GM18858 (cell line): ENCODE results near the gene SLC34A2.

Experiments
- ATAC-seq: cut with Tn5 transposase; IDR thresholded peaks from one replicate; pipeline ENCODE4 v1.9.1; 2021; ENCODE audit not compliant: unreplicated experiment

Gene SLC34A2

DNA sequence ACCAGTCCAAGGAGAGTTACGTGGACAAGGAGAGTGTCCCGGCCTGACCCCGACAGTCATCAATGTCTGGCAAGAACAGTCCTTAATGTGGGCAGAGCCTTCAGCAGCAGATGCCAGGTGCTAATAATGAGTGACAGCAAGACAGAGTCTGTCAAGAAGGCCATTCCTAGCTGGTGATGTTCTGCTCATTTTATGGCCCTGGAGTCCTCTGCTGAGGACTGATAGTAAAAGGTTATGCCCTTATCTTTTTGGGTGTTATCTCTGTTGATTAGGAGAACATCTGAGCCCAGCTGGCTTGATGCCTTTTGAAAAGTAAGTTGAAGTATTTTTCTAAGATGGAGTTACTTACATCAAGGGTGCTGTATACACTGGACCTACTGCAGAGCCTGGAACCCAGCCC, 67.3 kb downstream of the SLC34A2 start:
- no peak for ATAC-seq

DNA sequence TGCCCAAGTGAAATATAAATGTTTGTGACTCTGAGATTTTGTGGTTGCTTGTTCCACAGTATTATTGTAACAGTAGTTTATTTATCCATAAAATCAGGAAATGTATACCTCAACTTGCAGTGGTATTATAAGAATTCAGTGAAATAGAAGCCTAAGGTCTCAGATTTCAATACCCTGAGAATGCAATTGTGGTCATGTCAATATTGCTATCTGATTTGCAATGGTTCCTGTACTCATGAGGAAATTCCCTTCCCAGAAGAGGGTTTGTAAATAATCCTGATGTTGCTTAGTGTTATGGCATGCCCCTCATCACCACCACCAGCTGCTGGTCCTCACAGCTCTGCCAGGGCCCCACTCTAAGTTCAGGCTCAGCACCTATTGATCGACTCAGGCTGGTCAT, 67.8 kb downstream of the SLC34A2 start:
- no peak for ATAC-seq

DNA sequence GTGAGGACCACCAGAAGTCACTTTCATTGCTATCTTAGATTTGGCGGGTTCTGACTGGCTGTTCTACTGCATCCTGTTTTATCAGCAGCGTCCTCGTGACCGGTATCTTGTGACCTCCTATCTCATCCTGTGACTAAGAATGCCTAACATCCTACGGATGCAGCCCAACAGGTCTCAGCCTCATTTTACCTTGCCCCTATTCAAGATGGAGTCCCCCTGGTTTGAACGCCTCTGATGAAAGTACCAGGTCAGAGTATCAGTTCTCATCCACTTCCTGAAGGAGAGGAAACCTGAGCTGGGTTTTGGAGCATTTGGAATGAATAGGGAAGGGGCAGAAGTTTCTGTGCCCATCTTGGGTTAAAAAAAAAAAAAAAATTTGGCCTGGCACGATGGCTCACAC, 70.2 kb downstream of the SLC34A2 start:
- no peak for ATAC-seq

DNA sequence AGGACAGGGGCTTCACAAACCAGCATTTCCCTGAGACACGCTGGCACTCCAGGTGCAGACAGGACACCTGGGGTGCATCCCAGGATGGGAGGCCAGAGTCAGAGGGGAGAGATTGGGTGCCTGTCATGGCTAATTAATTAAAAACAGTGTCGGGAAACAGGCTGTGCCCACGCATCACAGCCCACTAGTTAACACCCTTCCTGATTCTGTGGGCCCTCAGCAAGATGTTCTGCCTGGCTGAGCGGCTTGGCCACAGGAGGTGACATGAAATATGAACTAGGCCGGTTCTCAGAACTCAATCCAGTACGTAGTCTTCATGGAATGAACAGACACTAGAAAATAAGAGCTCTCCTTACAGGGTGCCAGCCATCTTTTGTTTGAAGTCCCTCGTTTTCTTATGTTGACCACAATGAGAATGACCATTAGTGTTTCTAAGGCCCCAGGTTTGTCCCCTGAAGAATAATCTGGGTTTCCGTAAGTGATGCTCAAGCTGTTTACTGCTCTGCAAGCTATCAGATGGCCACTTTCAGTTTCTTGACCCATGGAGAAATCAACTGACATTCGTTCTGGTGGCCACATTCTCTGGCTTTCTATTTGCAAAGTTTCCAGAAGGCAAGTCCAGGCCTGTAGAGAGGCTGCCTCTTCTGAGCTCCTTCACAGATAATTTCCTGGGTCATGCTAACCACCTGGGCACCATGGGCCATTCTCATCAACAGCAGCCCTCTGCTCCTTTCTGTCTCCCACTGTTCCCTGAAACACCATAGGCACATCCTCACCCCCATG, 72.3 kb downstream of the SLC34A2 start:
- no peak for ATAC-seq
